CD4-positive, alpha-beta memory T cell (primary cell): Measurements from ENCODE around the gene PCSK1. TPM values are rescaled to one million over a fixed set of nuclear protein-coding genes. Genes with fewer than 3 reads are reported as not detected.
A peak's percentile ranks its signal among the peaks of the same experiment; 100 is the strongest.

Source experiments
- CTCF ChIA-PET: fragments of 350-600 bp; sonication (Branson Sonifier 250); formaldehyde crosslinking; loops from one replicate; lab custom pipeline; 2021; ENCODE audit warnings: inconsistent platforms; ENCODE audit not compliant: partially characterized antibody; lab: Charles Lee
- POLR2A ChIA-PET: fragments of 350-600 bp; sonication (Branson Sonifier 250); formaldehyde crosslinking; loops from one replicate; lab custom pipeline; 2021; ENCODE audit not compliant: partially characterized antibody; lab: Charles Lee
- DNase-seq, 5 donors: peaks; one replicate each; pipeline versions ENCODE4 v3.0.0 to v3.0.0-alpha.2; 2020 to 2022; ENCODE audit warnings: mixed read lengths in 1 of 5
- H3K27ac ChIP-seq: one replicate; pipeline ENCODE4 v1.7.0; 2013; ENCODE audit warnings: low read depth, low read length
- H3K27me3 ChIP-seq: 2 replicates; pipeline ENCODE4 v1.7.0; 2013; ENCODE audit warnings: mild to moderate bottlenecking, low read length, moderate library complexity; ENCODE audit not compliant: insufficient read depth
- H3K36me3 ChIP-seq: 2 replicates; pipeline ENCODE4 v1.7.0; 2013; ENCODE audit warnings: mild to moderate bottlenecking, low read length, moderate library complexity; ENCODE audit not compliant: insufficient read depth
- H3K4me1 ChIP-seq: 2 replicates; pipeline ENCODE4 v1.7.0; 2013; ENCODE audit warnings: mild to moderate bottlenecking, low read length, moderate library complexity; ENCODE audit not compliant: insufficient read depth
- H3K4me3 ChIP-seq, 2 donors: one replicate each; pipeline ENCODE4 v1.7.0; 2013; ENCODE audit warnings: low read length in 2 of 2, mild to moderate bottlenecking in 1 of 2
- H3K9me3 ChIP-seq, 2 donors: one replicate each; pipeline ENCODE4 v1.7.0; 2013; ENCODE audit warnings: low read length in 2 of 2, control low read depth in 1 of 2; ENCODE audit not compliant: control insufficient read depth in 1 of 2
- H3K27ac Mint-ChIP-seq, 7 donors: one replicate each; pipeline ENCODE4 v1.8.0; 2020 to 2021; ENCODE audit warnings: mixed read lengths in 7 of 7, mild to moderate bottlenecking in 6 of 7, inconsistent platforms in 3 of 7, moderate library complexity in 3 of 7
- H3K27me3 Mint-ChIP-seq, 2 donors: one replicate each; pipeline ENCODE4 v1.8.0; 2020 to 2021; ENCODE audit warnings: mixed read lengths in 2 of 2
- H3K36me3 Mint-ChIP-seq, 2 donors: one replicate each; pipeline ENCODE4 v1.8.0; 2020 to 2021; ENCODE audit warnings: mixed read lengths in 2 of 2, inconsistent platforms in 1 of 2, mild to moderate bottlenecking in 1 of 2
- H3K4me1 Mint-ChIP-seq, 4 donors: one replicate each; pipeline ENCODE4 v1.8.0; 2020 to 2021; ENCODE audit warnings: mixed read lengths in 4 of 4, mild to moderate bottlenecking in 1 of 4
- H3K4me3 Mint-ChIP-seq, 8 donors: one replicate each; pipeline ENCODE4 v1.8.0; 2020 to 2021; ENCODE audit warnings: mixed read lengths in 8 of 8, mild to moderate bottlenecking in 7 of 8, moderate library complexity in 6 of 8, inconsistent platforms in 3 of 8
- H3K9me3 Mint-ChIP-seq, 8 donors: one replicate each; pipeline ENCODE4 v1.8.0; 2020 to 2021; ENCODE audit warnings: mixed read lengths in 8 of 8, mild to moderate bottlenecking in 5 of 8, inconsistent platforms in 3 of 8, moderate library complexity in 1 of 8
- intact Hi-C: fragments of 100-400 bp; cut with micrococcal nuclease; formaldehyde crosslinking; loops from one replicate; pipeline ENCODE4 v1.15.1; 2023
- polyA plus RNA-seq, 2 donors: library from polyadenylated mRNA; unstranded; fragments of 300-500 nt; fragmentation: Illumina TruSeq; gene quantifications; one replicate each; pipeline ENCODE4 v1.2.3, GENCODE V29; 2021
- total RNA-seq, 2 experiments: library from RNA; stranded (reverse); gene quantifications; one replicate each; pipeline ENCODE4 v1.2.3, GENCODE V29; 2021

The PCSK1 gene
- total and polyA plus RNA-seq, 4 experiments from 2014 or later: not detected

GRCh38 chr5:96470785-96471184, 37.7 kb upstream of the PCSK1 start:
- H3K36me3 ChIP-seq: no peaks in the 10 kb centered on the region
- no peaks in the 10 kb centered on the region for H3K4me1 ChIP-seq
- intact Hi-C loops: no loop called here
- H3K27ac ChIP-seq: no peak overlapping the region
- Mint-ChIP-seq H3K36me3 (no peaks in the 10 kb centered on the region), H3K27ac (no peak overlapping the region), H3K4me1 (peaks cover 0 to 1% (median 0%) of the 10 kb centered on the region in 4 donors), H3K9me3 (no peaks in the 10 kb centered on the region), H3K4me3 (no peak overlapping the region), H3K27me3 (peaks cover 2 to 5% of the 10 kb centered on the region in 2 donors)
- no peaks in the 10 kb centered on the region for H3K9me3 ChIP-seq
- CTCF ChIA-PET: interaction anchor here (2.0 kb wide), 1 partner anchor 9 kb away, joined by 10 read pairs; no protein-coding TSS in a partner anchor
- no peaks in the 10 kb centered on the region for H3K27me3 ChIP-seq
- POLR2A ChIA-PET: no interaction called here
- no peak for DNase-seq
- H3K4me3 ChIP-seq: no peak overlapping the region

- Histone ChIP-seq H3K4me1 (no peaks in the 10 kb centered on the region), H3K9me3 (no peaks in the 10 kb centered on the region), H3K4me3 (no peak overlapping the region), H3K36me3 (no peaks in the 10 kb centered on the region), H3K27ac (no peak overlapping the region), H3K27me3 (no peaks in the 10 kb centered on the region)
- Mint-ChIP-seq H3K36me3 (no peaks in the 10 kb centered on the region), H3K27ac (no peak overlapping the region), H3K4me3 (no peak overlapping the region), H3K9me3 (no peaks in the 10 kb centered on the region), H3K4me1 (peaks cover 0 to 1% (median 0%) of the 10 kb centered on the region in 4 donors), H3K27me3 (peaks cover 2 to 5% of the 10 kb centered on the region in 2 donors)
- no peak for DNase-seq
- ChIA-PET CTCF (interaction anchor here (0.9 kb wide), 1 partner anchor 133 kb away, joined by 3 read pairs; no protein-coding TSS in a partner anchor), POLR2A (no interaction called here)
- intact Hi-C loops: no loop called here
These were observed 35.9 kb upstream of the PCSK1 start for GRCh38 chr5:96468956-96469355.

GRCh38 chr5:96463091-96463490, 30.0 kb upstream of the PCSK1 start:
- H3K9me3 Mint-ChIP-seq: no peaks in the 10 kb centered on the region
- Histone ChIP-seq H3K4me1 (no peaks in the 10 kb centered on the region), H3K4me3 (no peak overlapping the region), H3K9me3 (no peaks in the 10 kb centered on the region), H3K27ac (no peak overlapping the region), H3K27me3 (no peaks in the 10 kb centered on the region), H3K36me3 (no peaks in the 10 kb centered on the region)
- no peak for DNase-seq
- H3K27me3 Mint-ChIP-seq: peaks cover 3 to 5% of the 10 kb centered on the region in 2 donors
- H3K27ac Mint-ChIP-seq: no peak overlapping the region
- CTCF ChIA-PET: no interaction called here
- H3K36me3 Mint-ChIP-seq: no peaks in the 10 kb centered on the region
- intact Hi-C loops: no loop called here
- no peaks in the 10 kb centered on the region for H3K4me1 Mint-ChIP-seq
- H3K4me3 Mint-ChIP-seq: no peak overlapping the region
- POLR2A ChIA-PET: no interaction called here

- Histone ChIP-seq H3K27ac (no peak overlapping the region), H3K27me3 (no peaks in the 10 kb centered on the region), H3K36me3 (no peaks in the 10 kb centered on the region), H3K4me3 (no peak overlapping the region), H3K4me1 (no peaks in the 10 kb centered on the region), H3K9me3 (no peaks in the 10 kb centered on the region)
- H3K4me1 Mint-ChIP-seq: peaks cover 3 to 7% (median 6%) of the 10 kb centered on the region in 4 donors
- no peak overlapping the region for H3K4me3 Mint-ChIP-seq
- peaks cover 0 to 4% (median 0%) of the 10 kb centered on the region in 8 donors for H3K9me3 Mint-ChIP-seq
- POLR2A ChIA-PET: no interaction called here
- intact Hi-C loops: no loop called here
- peaks cover 3 to 5% of the 10 kb centered on the region in 2 donors for H3K27me3 Mint-ChIP-seq
- CTCF ChIA-PET: no interaction called here
- no peak overlapping the region for H3K27ac Mint-ChIP-seq
- no peaks in the 10 kb centered on the region for H3K36me3 Mint-ChIP-seq
- DNase-seq: no peak
These were observed 26.5 kb upstream of the PCSK1 start for GRCh38 chr5:96459313-96460121.

- Mint-ChIP-seq H3K27me3 (peaks cover 3% of the 10 kb centered on the region in 2 donors), H3K4me3 (no peak overlapping the region), H3K27ac (no peak overlapping the region), H3K9me3 (peaks cover 0 to 4% (median 0%) of the 10 kb centered on the region in 8 donors), H3K36me3 (no peaks in the 10 kb centered on the region), H3K4me1 (peaks cover 3 to 9% (median 6%) of the 10 kb centered on the region in 4 donors)
- Histone ChIP-seq H3K9me3 (no peaks in the 10 kb centered on the region), H3K4me1 (no peaks in the 10 kb centered on the region), H3K36me3 (no peaks in the 10 kb centered on the region), H3K4me3 (no peak overlapping the region), H3K27me3 (no peaks in the 10 kb centered on the region), H3K27ac (no peak overlapping the region)
- intact Hi-C loops: no loop called here
- DNase-seq: no peak
- POLR2A ChIA-PET: no interaction called here
- CTCF ChIA-PET: interaction anchor here (1.6 kb wide), 1 partner anchor 12 kb away, joined by 3 read pairs; no protein-coding TSS in a partner anchor
These were observed 25.1 kb upstream of the PCSK1 start for GRCh38 chr5:96458176-96458575.

GRCh38 chr5:96455789-96456188, 22.7 kb upstream of the PCSK1 start:
- ChIA-PET POLR2A (no interaction called here), CTCF (interaction anchor here (1.4 kb wide), 1 partner anchor 16 kb away, joined by 4 read pairs; no protein-coding TSS in a partner anchor)
- Histone ChIP-seq H3K4me1 (no peaks in the 10 kb centered on the region), H3K27ac (no peak overlapping the region), H3K9me3 (no peaks in the 10 kb centered on the region), H3K27me3 (no peaks in the 10 kb centered on the region), H3K36me3 (no peaks in the 10 kb centered on the region), H3K4me3 (no peak overlapping the region)
- no peak for DNase-seq
- peak overlapping the region in 3 of 8 donors; percentile 0 to 51 (median 27) for H3K4me3 Mint-ChIP-seq
- H3K27me3 Mint-ChIP-seq: no peaks in the 10 kb centered on the region
- no peak overlapping the region for H3K27ac Mint-ChIP-seq
- peaks cover 0 to 5% (median 2%) of the 10 kb centered on the region in 8 donors for H3K9me3 Mint-ChIP-seq
- H3K36me3 Mint-ChIP-seq: no peaks in the 10 kb centered on the region
- intact Hi-C loops: no loop called here
- H3K4me1 Mint-ChIP-seq: peaks cover 3 to 10% (median 7%) of the 10 kb centered on the region in 4 donors

- no peak for DNase-seq
- no peaks in the 10 kb centered on the region for H3K36me3 Mint-ChIP-seq
- H3K27ac ChIP-seq: no peak overlapping the region
- peaks cover 0 to 3% of the 10 kb centered on the region in 2 donors for H3K27me3 Mint-ChIP-seq
- ChIA-PET POLR2A (interaction anchor here (0.7 kb wide), 1 partner anchor 28 kb away, joined by 3 read pairs; no protein-coding TSS in a partner anchor), CTCF (interaction anchor here (0.9 kb wide), 1 partner anchor 132 kb away, joined by 3 read pairs; no protein-coding TSS in a partner anchor)
- H3K4me3 Mint-ChIP-seq: no peak overlapping the region
- H3K27ac Mint-ChIP-seq: no peak overlapping the region
- H3K4me1 ChIP-seq: no peaks in the 10 kb centered on the region
- peaks cover 3 to 10% (median 7%) of the 10 kb centered on the region in 4 donors for H3K4me1 Mint-ChIP-seq
- H3K9me3 ChIP-seq: no peaks in the 10 kb centered on the region
- no peaks in the 10 kb centered on the region for H3K27me3 ChIP-seq
- H3K36me3 ChIP-seq: no peaks in the 10 kb centered on the region
- H3K9me3 Mint-ChIP-seq: peaks cover 0 to 5% (median 2%) of the 10 kb centered on the region in 8 donors
- H3K4me3 ChIP-seq: no peak overlapping the region
- intact Hi-C loops: no loop called here
These were observed 20.3 kb upstream of the PCSK1 start for GRCh38 chr5:96453394-96453793.
